A549 (cell line): ENCODE data around the gene NBEAL2. TPM values are rescaled to one million over a fixed set of nuclear protein-coding genes. Genes with fewer than 3 reads are reported as not detected.
A peak's percentile ranks its signal among the peaks of the same experiment; 100 is the strongest.

ENCODE experiments used
- ATAC-seq, 2 experiments: fragments of 200-7000 bp in 1 of 2; fragments of >200 bp in 1 of 2; cut with Nextera tagmentation in 1 of 2; cut with Tn5 transposase in 1 of 2; 3 replicates each; pipeline versions ENCODE4 v1.8.0 to v1.9.1; 2018 to 2020; ENCODE audit warnings: mild to moderate bottlenecking in 1 of 2, moderate library complexity in 1 of 2
- CTCF ChIA-PET: fragments of 300-600 bp; sonication (Branson Sonifier 250); formaldehyde crosslinking; extraction: SDS; loops from one replicate; lab custom pipeline; 2021; ENCODE audit warnings: antibody characterized with exemption, inconsistent platforms; lab: Yijun Ruan, JAX
- POLR2A ChIA-PET: fragments of 350-600 bp; formaldehyde crosslinking; extraction: SDS; loops from one replicate; lab custom pipeline; 2021; ENCODE audit warnings: antibody characterized with exemption, inconsistent platforms; lab: Yijun Ruan, JAX
- DNase-seq, 2 experiments: peaks; one replicate each; pipeline versions ENCODE4 v3.0.0 to v3.0.0-alpha.2; 2011 to 2016; ENCODE audit warnings: low read depth in 1 of 2, low spot score in 1 of 2
- FAIRE-seq: peaks from 2 replicates; lab custom pipeline; 2011; peaks lifted over from hg19 to GRCh38; lab: Jason Lieb, UNC
- H3K27ac ChIP-seq, 2 experiments: fragments of >200 bp; sonication (Bioruptor Twin); formaldehyde crosslinking; 3 replicates each; pipeline ENCODE4 v1.5.1; 2016 to 2017
- H3K4me1 ChIP-seq: fragments of >200 bp; sonication (Bioruptor Twin); formaldehyde crosslinking; 3 replicates; pipeline ENCODE4 v1.6.1; 2016
- H3K4me2 ChIP-seq: fragments of >200 bp; sonication (Bioruptor Twin); formaldehyde crosslinking; 3 replicates; pipeline ENCODE4 v1.6.1; 2016
- H3K4me3 ChIP-seq: fragments of >200 bp; sonication (Bioruptor Twin); formaldehyde crosslinking; 3 replicates; pipeline ENCODE4 v1.5.1; 2016
- H3K9me3 ChIP-seq: fragments of >200 bp; sonication (Bioruptor Twin); formaldehyde crosslinking; 3 replicates; pipeline ENCODE4 v1.6.1; 2016
- ATOH8 ChIP-seq: fragments of 250-450 bp; sonication (Bioruptor Pico); IDR thresholded peaks from 2 replicates; pipeline ENCODE4 v1.5.0; 2020; ENCODE audit warnings: low read depth, mild to moderate bottlenecking, moderate library complexity
- BHLHE40 ChIP-seq: IDR thresholded peaks from 2 replicates; pipeline ENCODE4 v1.6.1; 2012; ENCODE audit warnings: low read depth, low read length, inconsistent platforms
- CBX2 ChIP-seq: fragments of 200-600 bp; sonication (generic); IDR thresholded peaks from 2 replicates; pipeline ENCODE4 v1.6.1; 2016; ENCODE audit warnings: low read depth, mild to moderate bottlenecking, borderline replicate concordance
- CEBPB ChIP-seq, 2 experiments: fragments of >200 bp in 1 of 2; sonication (Bioruptor Twin) in 1 of 2; formaldehyde crosslinking in 1 of 2; IDR thresholded peaks; 2 replicates each; pipeline ENCODE4 v1.6.1; 2012 to 2016
- CTCF ChIP-seq: fragments of >200 bp; sonication (Bioruptor Twin); formaldehyde crosslinking; IDR thresholded peaks from 3 replicates; pipeline ENCODE4 v1.5.1; 2016
- E2F6 ChIP-seq: IDR thresholded peaks from 2 replicates; pipeline ENCODE4 v1.6.1; 2012; ENCODE audit warnings: low read depth, borderline replicate concordance
- ELK1 ChIP-seq: fragments of 150-350 bp; IDR thresholded peaks from 2 replicates; pipeline ENCODE4 v1.6.1; 2014; ENCODE audit warnings: low read depth, mild to moderate bottlenecking, low read length
- ESRRA ChIP-seq: fragments of 150-350 bp; IDR thresholded peaks from 2 replicates; pipeline ENCODE4 v1.6.1; 2014; ENCODE audit warnings: mild to moderate bottlenecking, low read length, borderline replicate concordance
- FOSL2 ChIP-seq, 2 experiments: fragments of 450-650 bp in 1 of 2; fragments of >200 bp in 1 of 2; sonication (Bioruptor Twin) in 1 of 2; formaldehyde crosslinking; IDR thresholded peaks; 2 replicates each; pipeline versions ENCODE4 v1.5.0 to v1.6.1; 2016 to 2020; ENCODE audit warnings: mild to moderate bottlenecking in 1 of 2, moderate library complexity in 1 of 2
- GATA3 ChIP-seq: IDR thresholded peaks from 2 replicates; pipeline ENCODE4 v1.6.1; 2012; ENCODE audit warnings: borderline replicate concordance
- HOXB5 ChIP-seq: fragments of 250-450 bp; sonication (Bioruptor Pico); IDR thresholded peaks from 2 replicates; pipeline ENCODE4 v1.5.0; 2020; ENCODE audit warnings: mild to moderate bottlenecking, moderate library complexity
- KDM5A ChIP-seq: fragments of 200-600 bp; sonication (generic); IDR thresholded peaks from 2 replicates; pipeline ENCODE4 v1.6.1; 2016; ENCODE audit warnings: antibody characterized with exemption, mild to moderate bottlenecking
- MAX ChIP-seq: IDR thresholded peaks from 2 replicates; pipeline ENCODE4 v1.6.1; 2012
- MAZ ChIP-seq: fragments of 150-350 bp; IDR thresholded peaks from 2 replicates; pipeline ENCODE4 v1.6.1; 2014; ENCODE audit warnings: antibody characterized with exemption, low read depth, low read length, borderline replicate concordance
- NFE2L2 ChIP-seq: fragments of 150-350 bp; conservative IDR thresholded peaks from 2 replicates; pipeline ENCODE4 v1.6.1; 2014; ENCODE audit warnings: low read length
- PBX3 ChIP-seq: IDR thresholded peaks from 2 replicates; pipeline ENCODE4 v1.6.1; 2012
- PHF8 ChIP-seq: fragments of 200-600 bp; sonication (generic); IDR thresholded peaks from 2 replicates; pipeline ENCODE4 v1.6.1; 2016; ENCODE audit warnings: low read depth, mild to moderate bottlenecking, antibody characterized with exemption, moderate library complexity, borderline replicate concordance
- POLR2A ChIP-seq: IDR thresholded peaks from 2 replicates; pipeline ENCODE4 v1.6.1; 2012; ENCODE audit warnings: mild to moderate bottlenecking, low read length
- POLR2AphosphoS2 ChIP-seq: conservative IDR thresholded peaks from 2 replicates; pipeline ENCODE4 v1.6.1; 2012; ENCODE audit warnings: low read length, improper control_type of control experiment, inconsistent platforms
- RCOR1 ChIP-seq: fragments of 150-350 bp; IDR thresholded peaks from 2 replicates; pipeline ENCODE4 v1.6.1; 2014; ENCODE audit warnings: antibody characterized with exemption, low read length, low read depth
- RFX5 ChIP-seq: fragments of 450-650 bp; IDR thresholded peaks from 2 replicates; pipeline ENCODE4 v1.7.1; 2014; ENCODE audit warnings: antibody characterized with exemption, mild to moderate bottlenecking, moderate library complexity
- RNF2 ChIP-seq: fragments of 200-600 bp; sonication (generic); IDR thresholded peaks from 2 replicates; pipeline ENCODE4 v1.6.1; 2016; ENCODE audit warnings: low read depth, mild to moderate bottlenecking, antibody characterized with exemption, moderate library complexity, borderline replicate concordance
- SMC3 ChIP-seq: fragments of >200 bp; sonication (Bioruptor Twin); formaldehyde crosslinking; IDR thresholded peaks from 3 replicates; pipeline ENCODE4 v1.6.1; 2018; ENCODE audit warnings: inconsistent platforms
- TFCP2L1 ChIP-seq: fragments of 250-450 bp; sonication (Bioruptor Pico); IDR thresholded peaks from 2 replicates; pipeline ENCODE4 v1.5.0; 2021; ENCODE audit warnings: mild to moderate bottlenecking
- USF2 ChIP-seq: fragments of 450-650 bp; IDR thresholded peaks from 2 replicates; pipeline ENCODE4 v1.6.1; 2014; ENCODE audit warnings: antibody characterized with exemption
- ZC3H11A ChIP-seq: fragments of 450-650 bp; IDR thresholded peaks from 2 replicates; pipeline ENCODE4 v1.6.1; 2014; ENCODE audit warnings: antibody characterized with exemption, mild to moderate bottlenecking
- WGBS: methylation state at CpG from one replicate; pipeline ENCODE4 v1.1.6; 2017; ENCODE audit errors: missing lambda C conversion rate; 5-methylcytosine and 5-hydroxymethylcytosine counted together
- polyA plus RNA-seq, 4 experiments: library from polyadenylated mRNA; depleted of rRNA in 3 of 4; stranded (reverse); fragments of >200 nt; fragmentation: RNase III in 1 of 4; extraction: RNeasy Plus Mini Kit Qiagen cat#74134 plus additional on column Dnase treatment in 1 of 4; gene quantifications; 2 replicates in 3 of 4; 3 replicates in 1 of 4; pipeline ENCODE4 v1.2.3, GENCODE V29; 2011 to 2017

The NBEAL2 gene
- polyA plus RNA-seq, 2 of the 4 experiments (the other 2 are of a cell fraction) = 9.6 to 47.3 TPM

- ATAC-seq (no peak), FAIRE-seq (no peak), DNase-seq (no peak)
- ChIA-PET CTCF (interaction anchor here (1.0 to 1.3 kb wide), 2 partner anchors 12 to 14 kb away, joined by 4 to 5 read pairs; no protein-coding TSS in a partner anchor), POLR2A (no interaction called here)
- H3K4me1 ChIP-seq = no peaks in the 10 kb centered on the region
- H3K4me2 ChIP-seq = no peak overlapping the region
- no peaks in the 10 kb centered on the region for H3K9me3 ChIP-seq
- no peak overlapping the region for H3K4me3 ChIP-seq
- WGBS = 54% methylated on average over 2 of the region's 2 CpGs
- TF ChIP-seq TFCP2L1 (no peak), ELK1 (no peak), MAX (no peak), POLR2A (no peak), POLR2AphosphoS2 (no peak), ZC3H11A (no peak), CBX2 (no peak), HOXB5 (CRISPR knock-in tag) (no peak), CTCF (no peak), BHLHE40 (no peak)
- H3K27ac ChIP-seq = no peak overlapping the region
These were observed 55.5 kb downstream of the NBEAL2 start for GRCh38 chr3:47034868-47035489.

- no peak for ATAC-seq
- Histone ChIP-seq H3K27ac (no peak overlapping the region), H3K4me1 (no peaks in the 10 kb centered on the region), H3K9me3 (no peaks in the 10 kb centered on the region), H3K4me3 (no peak overlapping the region), H3K4me2 (no peak overlapping the region)
- DNase-seq = no peak
- ChIA-PET POLR2A (no interaction called here), CTCF (interaction anchor here (1.0 to 1.3 kb wide), 2 partner anchors 13 to 14 kb away, joined by 4 to 5 read pairs; no protein-coding TSS in a partner anchor)
- TF ChIP-seq NFE2L2 (no peak), GATA3 (peak; percentile 28; the same call in 1 of the 2 replicates), ESRRA (no peak)
- WGBS = 80% methylated on average over 2 of the region's 2 CpGs
- no peak for FAIRE-seq
These were observed 56.2 kb downstream of the NBEAL2 start for GRCh38 chr3:47035645-47036044.

- H3K4me3 ChIP-seq = no peak overlapping the region
- H3K4me1 ChIP-seq = no peaks in the 10 kb centered on the region
- CTCF ChIA-PET = interaction anchor here (1.3 kb wide), 1 partner anchor 13 kb away, joined by 5 read pairs; no protein-coding TSS in a partner anchor
- H3K27ac ChIP-seq = no peak overlapping the region
- H3K9me3 ChIP-seq = no peaks in the 10 kb centered on the region
- TF ChIP-seq PHF8 (no peak), MAZ (no peak), RFX5 (no peak), POLR2A (no peak), ATOH8 (CRISPR knock-in tag) (no peak), CBX2 (no peak), POLR2AphosphoS2 (no peak), E2F6 (no peak), KDM5A (no peak), CEBPB (IDR thresholded peaks at IDR 0.05) (no peak), USF2 (no peak), FOSL2 (IDR thresholded peaks at IDR 0.05) (no peak), FOSL2 (CRISPR knock-in tag; IDR thresholded peaks at IDR 0.05) (no peak), TFCP2L1 (no peak), RNF2 (no peak), RCOR1 (no peak), SMC3 (no peak), PBX3 (no peak)
- ATAC-seq = no peak
- FAIRE-seq = no peak
- no peak overlapping the region for H3K4me2 ChIP-seq
- no peak for DNase-seq
- 86% methylated on average over 3 of the region's 3 CpGs for WGBS
- POLR2A ChIA-PET = no interaction called here
These were observed 56.7 kb downstream of the NBEAL2 start for GRCh38 chr3:47036145-47036544.
